KOPT-K1 (cell line): ENCODE results near the gene LIN37.
"Not testable (repeated sequence)": the region's sequence is repeated elsewhere in the genome, so short reads cannot be mapped to it uniquely, and the experiment has no call there.

ENCODE experiments used
- H3K27ac ChIP-seq: fragments of 200-600 bp; sonication (generic); 2 replicates; pipeline ENCODE4 v1.5.1; 2016; ENCODE audit warnings: antibody characterized with exemption, mild to moderate bottlenecking, low read depth, low read length; ENCODE audit not compliant: poor library complexity, severe bottlenecking
- H3K36me3 ChIP-seq: fragments of 200-600 bp; sonication (generic); 2 replicates; pipeline ENCODE4 v1.5.1; 2017; ENCODE audit warnings: antibody characterized with exemption, mild to moderate bottlenecking, low read length, moderate library complexity; ENCODE audit not compliant: insufficient read depth
- H3K9me3 ChIP-seq: fragments of 200-600 bp; sonication (generic); 2 replicates; pipeline ENCODE4 v1.5.1; 2017; ENCODE audit warnings: antibody characterized with exemption, low read length, mild to moderate bottlenecking; ENCODE audit not compliant: insufficient read depth, poor library complexity, severe bottlenecking

The LIN37 gene

GRCh38 chr19:35789978-35790944, 41.9 kb downstream of the LIN37 start:
- Histone ChIP-seq H3K36me3 (peaks cover 26% of the 10 kb centered on the region), H3K9me3 (no peaks in the 10 kb centered on the region), H3K27ac (no peak overlapping the region)

- H3K27ac ChIP-seq = no peak overlapping the region
- no peaks in the 10 kb centered on the region for H3K9me3 ChIP-seq
- peaks cover 17% of the 10 kb centered on the region for H3K36me3 ChIP-seq
Observed at GRCh38 chr19:35790981-35791813, 42.8 kb downstream of the LIN37 start.

GRCh38 chr19:35791814-35792279, 43.5 kb downstream of the LIN37 start:
- no peak overlapping the region for H3K27ac ChIP-seq
- H3K9me3 ChIP-seq = no peaks in the 10 kb centered on the region
- peaks cover 11% of the 10 kb centered on the region for H3K36me3 ChIP-seq

- Histone ChIP-seq H3K27ac (no peak overlapping the region), H3K9me3 (no peaks in the 10 kb centered on the region), H3K36me3 (peaks cover 7% of the 10 kb centered on the region)
Observed at GRCh38 chr19:35792312-35792711, 43.9 kb downstream of the LIN37 start.

GRCh38 chr19:35792888-35793287, 44.5 kb downstream of the LIN37 start:
- Histone ChIP-seq H3K27ac (no peak overlapping the region), H3K9me3 (no peaks in the 10 kb centered on the region), H3K36me3 (peaks cover under 1% of the 10 kb centered on the region; the same call in 1 of the 2 replicates)

- H3K9me3 ChIP-seq = no peaks in the 10 kb centered on the region
- no peaks in the 10 kb centered on the region; the same call in 1 of the 2 replicates for H3K36me3 ChIP-seq
- no peak overlapping the region for H3K27ac ChIP-seq
Observed at GRCh38 chr19:35793381-35794165, 45.2 kb downstream of the LIN37 start.

GRCh38 chr19:35795564-35795963, 47.2 kb downstream of the LIN37 start:
- not testable (repeated sequence) for H3K27ac ChIP-seq, H3K36me3 ChIP-seq, H3K9me3 ChIP-seq

GRCh38 chr19:35796645-35797542, 48.5 kb downstream of the LIN37 start:
- H3K36me3 ChIP-seq = no peaks in the 10 kb centered on the region

GRCh38 chr19:35797663-35798062, 49.3 kb downstream of the LIN37 start:
- H3K36me3 ChIP-seq = no peaks in the 10 kb centered on the region
- no peak overlapping the region for H3K27ac ChIP-seq
- no peaks in the 10 kb centered on the region for H3K9me3 ChIP-seq

More at GRCh38 chr19:35796645-35797542, 48.5 kb downstream of the LIN37 start:
- Histone ChIP-seq H3K27ac (no peak overlapping the region), H3K9me3 (no peaks in the 10 kb centered on the region)

GRCh38 chr19:35801828-35802227, 53.5 kb downstream of the LIN37 start:
- Histone ChIP-seq H3K27ac (no peak overlapping the region), H3K9me3 (no peaks in the 10 kb centered on the region), H3K36me3 (no peaks in the 10 kb centered on the region)
